H9 (cell line): ENCODE results near the gene TAS2R40. TPM values are rescaled to one million over a fixed set of nuclear protein-coding genes. Genes with fewer than 3 reads are reported as not detected.

ENCODE experiments used
- DNase-seq: peaks from one replicate; pipeline ENCODE4 v3.0.0-alpha.2; 2017
- H2AFZ ChIP-seq: one replicate; pipeline ENCODE4 v1.6.1; 2013; ENCODE audit warnings: mild to moderate bottlenecking, low read length, control low read depth, moderate library complexity
- H2AK5ac ChIP-seq: 2 replicates; pipeline ENCODE4 v1.6.1; 2013; ENCODE audit warnings: low read length, control low read depth, mixed read lengths; ENCODE audit not compliant: insufficient read length
- H2BK120ac ChIP-seq: one replicate; pipeline ENCODE4 v1.6.1; 2013; ENCODE audit warnings: low read depth, mild to moderate bottlenecking, low read length, control low read depth, inconsistent platforms; ENCODE audit not compliant: poor library complexity, severe bottlenecking
- H2BK12ac ChIP-seq: 2 replicates; pipeline ENCODE4 v1.6.1; 2013; ENCODE audit warnings: low read length, control low read depth, mixed read lengths, low read depth; ENCODE audit not compliant: insufficient read length
- H2BK15ac ChIP-seq: 2 replicates; pipeline ENCODE4 v1.6.1; 2013; ENCODE audit warnings: low read depth, low read length, control low read depth
- H2BK20ac ChIP-seq: one replicate; pipeline ENCODE4 v1.6.1; 2013; ENCODE audit warnings: low read depth, mild to moderate bottlenecking, low read length, control low read depth, inconsistent platforms; ENCODE audit not compliant: poor library complexity, severe bottlenecking
- H2BK5ac ChIP-seq: 2 replicates; pipeline ENCODE4 v1.6.1; 2013; ENCODE audit warnings: low read length, control low read depth, mixed read lengths; ENCODE audit not compliant: insufficient read length
- H3K14ac ChIP-seq: 2 replicates; pipeline ENCODE4 v1.6.1; 2013; ENCODE audit warnings: low read length, control low read depth; ENCODE audit not compliant: insufficient read depth
- H3K18ac ChIP-seq: 2 replicates; pipeline ENCODE4 v1.6.1; 2013; ENCODE audit warnings: low read depth, mild to moderate bottlenecking, mixed read lengths, low read length, control low read depth; ENCODE audit not compliant: insufficient read length
- H3K23ac ChIP-seq: 2 replicates; pipeline ENCODE4 v1.6.1; 2013; ENCODE audit warnings: low read length, control low read depth, mixed read lengths, low read depth; ENCODE audit not compliant: insufficient read length
- H3K23me2 ChIP-seq: 2 replicates; pipeline ENCODE4 v1.6.1; 2013; ENCODE audit warnings: low read depth, mild to moderate bottlenecking, mixed read lengths, low read length, control low read depth; ENCODE audit not compliant: insufficient read length, poor library complexity, severe bottlenecking
- H3K27ac ChIP-seq: 2 replicates; pipeline ENCODE4 v1.5.1; 2013; ENCODE audit warnings: low read length, control low read depth, mixed read lengths, low read depth; ENCODE audit not compliant: insufficient read length
- H3K27me3 ChIP-seq: 2 replicates; pipeline ENCODE4 v1.6.1; 2013; ENCODE audit warnings: low read length, control low read depth, inconsistent platforms; ENCODE audit not compliant: insufficient read depth
- H3K4ac ChIP-seq: 2 replicates; pipeline ENCODE4 v1.6.1; 2013; ENCODE audit warnings: low read depth, mild to moderate bottlenecking, control low read depth, inconsistent platforms, low read length, moderate library complexity
- H3K4me1 ChIP-seq: 2 replicates; pipeline ENCODE4 v1.6.1; 2013; ENCODE audit warnings: low read length, control low read depth, inconsistent platforms; ENCODE audit not compliant: insufficient read depth
- H3K4me2 ChIP-seq: 2 replicates; pipeline ENCODE4 v1.6.1; 2013; ENCODE audit warnings: low read length, control low read depth, mixed read lengths; ENCODE audit not compliant: insufficient read length, insufficient read depth
- H3K56ac ChIP-seq: 2 replicates; pipeline ENCODE4 v1.6.1; 2013; ENCODE audit warnings: low read depth, mild to moderate bottlenecking, mixed read lengths, low read length, control low read depth; ENCODE audit not compliant: insufficient read length
- H3K79me1 ChIP-seq: 2 replicates; pipeline ENCODE4 v1.6.1; 2013; ENCODE audit warnings: low read depth, mild to moderate bottlenecking, moderate library complexity, low read length, control low read depth, inconsistent platforms; ENCODE audit not compliant: insufficient read depth, poor library complexity, severe bottlenecking
- H3K79me2 ChIP-seq: 2 replicates; pipeline ENCODE4 v1.6.1; 2013; ENCODE audit warnings: low read length, control low read depth, inconsistent platforms; ENCODE audit not compliant: insufficient read depth
- H3K9ac ChIP-seq: 2 replicates; pipeline ENCODE4 v1.6.1; 2013; ENCODE audit warnings: low read length, control low read depth, mixed read lengths; ENCODE audit not compliant: insufficient read length; ENCODE audit errors: extremely low read depth
- H3K9me3 ChIP-seq: one replicate; pipeline ENCODE4 v1.6.1; 2013; ENCODE audit warnings: low read depth, low read length, inconsistent platforms; ENCODE audit not compliant: control insufficient read depth
- H3T11ph ChIP-seq: one replicate; pipeline ENCODE4 v1.6.1; 2013; ENCODE audit warnings: mild to moderate bottlenecking, low read length, control low read depth, inconsistent platforms
- H4K20me1 ChIP-seq: one replicate; pipeline ENCODE4 v1.6.1; 2013; ENCODE audit not compliant: control insufficient read depth, insufficient read length, insufficient read depth
- H4K5ac ChIP-seq: 2 replicates; pipeline ENCODE4 v1.6.1; 2013; ENCODE audit warnings: low read depth, mild to moderate bottlenecking, mixed read lengths, low read length, control low read depth; ENCODE audit not compliant: insufficient read length
- H4K8ac ChIP-seq: replicated peaks from 2 replicates; pipeline ENCODE4 v1.6.1; 2013; ENCODE audit warnings: low read length, control low read depth, mixed read lengths, low read depth; ENCODE audit not compliant: insufficient read length
- H4K91ac ChIP-seq: 2 replicates; pipeline ENCODE4 v1.6.1; 2013; ENCODE audit warnings: low read depth, mild to moderate bottlenecking, moderate library complexity, mixed read lengths, low read length, control low read depth; ENCODE audit not compliant: insufficient read length
- H3K27ac Mint-ChIP-seq, 3 experiments: 2 replicates in 2 of 3; 3 replicates in 1 of 3; pipeline ENCODE4 v1.8.0; 2020 to 2021; ENCODE audit warnings: mixed read lengths in 3 of 3, mild to moderate bottlenecking in 1 of 3, moderate library complexity in 1 of 3
- H3K27me3 Mint-ChIP-seq: 2 replicates; pipeline ENCODE4 v1.8.0; 2021; ENCODE audit warnings: low read depth, mild to moderate bottlenecking, moderate library complexity, mixed read lengths
- H3K36me3 Mint-ChIP-seq, 3 experiments: 2 replicates in 2 of 3; 3 replicates in 1 of 3; pipeline ENCODE4 v1.8.0; 2020 to 2021; ENCODE audit warnings: low read depth in 3 of 3, mixed read lengths in 3 of 3; ENCODE audit not compliant: insufficient read depth in 1 of 3
- H3K4me1 Mint-ChIP-seq, 2 experiments: 2 replicates each; pipeline ENCODE4 v1.8.0; 2020; ENCODE audit warnings: mixed read lengths in 2 of 2
- H3K4me3 Mint-ChIP-seq, 2 experiments: 2 replicates in 1 of 2; 3 replicates in 1 of 2; pipeline ENCODE4 v1.8.0; 2020 to 2021; ENCODE audit warnings: mild to moderate bottlenecking in 2 of 2, mixed read lengths in 2 of 2, moderate library complexity in 1 of 2
- H3K9me3 Mint-ChIP-seq, 2 experiments: 2 replicates in 1 of 2; 3 replicates in 1 of 2; pipeline ENCODE4 v1.8.0; 2020; ENCODE audit warnings: mild to moderate bottlenecking in 2 of 2, mixed read lengths in 2 of 2, moderate library complexity in 1 of 2
- CTCF ChIP-seq: fragments of 200-600 bp; sonication (generic); conservative IDR thresholded peaks from 3 replicates; pipeline ENCODE4 v1.8.0; 2021; ENCODE audit warnings: antibody characterized with exemption, mild to moderate bottlenecking
- WGBS: extraction: QIAGEN DNeasy Blood & Tissue Kit; methylation state at CpG from one replicate; pipeline ENCODE4 v1.1.7; 2013; ENCODE audit warnings: missing lambda C conversion rate, low lambda C conversion rate, mixed read lengths; ENCODE audit not compliant: insufficient read length; ENCODE audit errors: extremely low coverage; 5-methylcytosine and 5-hydroxymethylcytosine counted together
- total RNA-seq: library from RNA; stranded (reverse); gene quantifications from 2 replicates; pipeline ENCODE4 v1.2.1, GENCODE V29; 2021

The TAS2R40 gene
- total RNA-seq, 1 experiment from 2014 or later: not detected

- Histone ChIP-seq H2BK15ac (no peak overlapping the region), H2AFZ (no peak overlapping the region), H3T11ph (no peak overlapping the region), H3K18ac (no peak overlapping the region), H4K20me1 (no peaks in the 10 kb centered on the region), H3K23ac (no peak overlapping the region), H3K9me3 (no peaks in the 10 kb centered on the region), H4K5ac (no peak overlapping the region), H3K14ac (no peak overlapping the region), H3K79me2 (no peaks in the 10 kb centered on the region), H3K23me2 (no peaks in the 10 kb centered on the region), H2BK20ac (no peak overlapping the region), H2BK120ac (no peak overlapping the region), H4K8ac (no peak overlapping the region), H3K4ac (no peak overlapping the region), H3K27ac (no peak overlapping the region), H2BK12ac (no peak overlapping the region), H3K56ac (no peak overlapping the region), H2BK5ac (no peak overlapping the region), H3K9ac (no peak overlapping the region), H3K4me2 (no peak overlapping the region), H3K79me1 (no peaks in the 10 kb centered on the region), H4K91ac (no peak overlapping the region), H2AK5ac (no peak overlapping the region), H3K4me1 (no peaks in the 10 kb centered on the region), H3K27me3 (no peaks in the 10 kb centered on the region)
- Mint-ChIP-seq H3K9me3 (peaks cover 0 to 9% of the 10 kb centered on the region in 2 experiments; a peak in 2 of 5 replicates), H3K27ac (no peak overlapping the region), H3K4me3 (no peak overlapping the region), H3K27me3 (peaks cover 9% of the 10 kb centered on the region; the same call in 1 of the 2 replicates), H3K36me3 (peaks cover 0 to 5% (median 0%) of the 10 kb centered on the region in 3 experiments; a peak in 1 of 7 replicates), H3K4me1 (no peaks in the 10 kb centered on the region)
- no peak for TF ChIP-seq CTCF
- WGBS: no CpG with 5 or more reads among the region's 6 CpGs
- DNase-seq: no peak
These were observed 5.7 kb upstream of the TAS2R40 start for GRCh38 chr7:143216151-143216550.
